ENCODE results near the gene NLK.
"Not testable (repeated sequence)": the region's sequence is repeated elsewhere in the genome, so short reads cannot be mapped to it uniquely, and the experiment has no call there.

NLK gene

GRCh38 chr17:28189667-28190066 is 147.2 kb downstream of the NLK start:
- DNase-seq (ENCODE audit: low read depth in 2 of 2, low spot score in 1 of 2): no peak

DNA sequence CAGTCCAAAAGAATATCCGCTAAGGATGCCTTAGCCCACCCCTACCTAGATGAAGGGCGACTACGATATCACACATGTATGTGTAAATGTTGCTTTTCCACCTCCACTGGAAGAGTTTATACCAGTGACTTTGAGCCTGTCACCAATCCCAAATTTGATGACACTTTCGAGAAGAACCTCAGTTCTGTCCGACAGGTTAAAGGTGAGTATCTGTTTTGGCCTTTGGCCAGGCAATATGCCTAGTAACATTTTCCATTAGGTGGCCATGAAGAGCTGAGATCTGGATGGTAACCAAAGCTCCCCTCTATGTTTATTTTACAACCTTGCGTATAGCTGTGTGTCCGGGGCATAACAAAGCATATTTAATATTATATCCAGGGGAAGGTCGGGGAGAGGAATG is 148.5 kb downstream of the NLK start:
- no peak for DNase-seq (ENCODE audit: low read depth in 2 of 2, low spot score in 1 of 2)

DNA sequence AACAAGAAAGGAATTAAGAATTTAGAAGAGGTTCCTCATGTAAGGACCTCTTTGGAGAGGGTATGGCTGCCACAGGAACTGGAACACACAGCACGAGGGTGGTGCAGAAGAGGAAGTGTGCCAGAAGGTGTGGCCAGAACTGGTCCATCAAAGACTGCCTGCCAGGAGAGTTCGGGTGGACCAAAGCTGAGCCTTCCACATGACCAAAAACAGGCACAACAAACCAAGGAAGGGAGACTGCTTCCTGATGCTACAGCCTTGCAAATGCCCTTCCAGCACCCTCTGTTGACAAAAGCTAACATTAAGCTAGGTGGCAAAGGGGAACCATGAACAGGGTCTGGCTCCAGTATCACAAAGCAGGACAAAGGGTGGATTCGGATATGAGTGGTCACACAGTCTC is 150.8 kb downstream of the NLK start:
- DNase-seq (ENCODE audit: low read depth in 2 of 2, low spot score in 1 of 2): no peak

- no peak for DNase-seq (ENCODE audit: low read depth in 2 of 2, low spot score in 1 of 2)
These were observed 151.9 kb downstream of the NLK start for GRCh38 chr17:28194382-28194781.

- DNase-seq (ENCODE audit: low read depth in 2 of 2, low spot score in 1 of 2): no peak
These were observed 154.2 kb downstream of the NLK start for GRCh38 chr17:28196636-28197035.

DNA sequence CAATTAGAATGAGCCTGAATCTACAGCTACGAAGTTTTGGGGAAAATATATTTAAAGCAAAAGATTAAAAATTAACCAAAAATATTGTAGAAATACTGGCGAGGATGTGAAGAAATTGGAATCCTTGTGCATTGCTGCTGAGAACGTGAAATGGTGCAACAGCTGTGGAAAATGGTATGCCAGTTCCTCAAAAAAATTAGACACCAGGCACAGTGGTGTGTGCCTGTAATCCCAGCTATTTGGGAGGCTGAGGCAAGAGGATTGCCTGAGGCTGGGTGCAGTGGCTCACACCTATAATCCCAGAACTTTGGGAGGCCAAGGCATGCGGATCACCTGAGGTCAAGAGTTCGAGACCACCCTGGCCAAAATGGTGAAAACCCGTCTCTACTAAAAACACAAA is 156.6 kb downstream of the NLK start:
- no peak for DNase-seq (ENCODE audit: low read depth in 2 of 2, low spot score in 1 of 2)

DNA sequence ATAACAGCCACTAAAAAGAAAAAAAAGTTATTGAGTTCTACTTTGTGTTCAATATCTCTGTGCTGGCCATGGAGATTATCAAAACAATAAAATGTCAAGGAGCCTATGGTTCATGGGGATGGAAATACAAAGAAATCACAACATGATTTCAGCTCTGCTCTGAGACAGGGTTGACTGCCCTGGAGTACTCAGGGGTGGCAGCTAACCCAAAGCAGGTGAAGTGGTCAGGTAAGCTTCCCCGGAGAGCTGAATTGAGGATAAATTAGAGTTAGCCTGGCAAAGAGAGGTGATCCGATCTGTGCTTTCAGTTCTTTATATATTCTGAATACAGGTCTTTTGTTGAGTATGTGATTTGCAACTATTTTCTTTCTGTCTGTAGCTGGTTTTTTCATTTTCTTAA is 157.3 kb downstream of the NLK start:
- no peak for DNase-seq (ENCODE audit: low read depth in 2 of 2, low spot score in 1 of 2)

DNA sequence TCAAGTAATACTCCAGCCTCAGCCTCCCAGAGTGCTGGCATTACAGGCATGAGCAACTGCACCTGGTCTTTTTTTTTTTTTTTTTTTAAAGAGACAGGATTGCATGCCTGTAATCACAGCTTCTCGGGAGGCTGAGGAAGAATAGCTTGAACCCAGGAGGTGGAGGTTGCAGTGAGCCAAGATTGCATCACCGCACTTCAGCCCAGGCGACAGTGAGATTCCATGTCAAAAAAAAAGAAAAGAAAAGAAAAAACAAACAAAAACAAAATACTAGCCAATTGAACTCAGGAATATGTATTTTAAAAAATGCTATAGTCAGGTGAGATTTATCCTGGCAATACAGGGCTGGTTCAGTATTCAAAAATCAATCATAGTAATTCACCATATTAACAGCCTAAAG is 158.8 kb downstream of the NLK start:
- no peak for DNase-seq (ENCODE audit: low read depth in 2 of 2, low spot score in 1 of 2)

DNA sequence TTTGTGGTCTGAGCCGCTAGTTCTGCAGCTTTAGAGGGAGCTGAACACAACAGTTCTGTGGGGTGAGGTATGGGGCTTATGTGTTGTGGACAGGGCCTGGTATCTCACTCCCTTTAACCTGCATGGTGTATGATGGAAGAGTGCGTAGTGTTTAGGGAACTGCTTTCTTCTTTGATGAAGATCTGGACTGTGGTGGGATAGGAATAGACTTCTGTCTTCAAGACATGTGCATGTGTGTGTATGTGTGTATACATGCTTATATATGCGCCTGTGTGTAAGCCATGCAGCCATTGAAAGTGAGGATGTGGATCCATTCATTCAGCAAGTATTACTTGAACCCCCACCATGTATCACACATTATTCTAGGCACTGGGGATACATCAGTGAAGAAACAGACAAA is 161.8 kb downstream of the NLK start:
- DNase-seq (ENCODE audit: low read depth in 2 of 2, low spot score in 1 of 2): no peak

- DNase-seq (ENCODE audit: low read depth in 2 of 2, low spot score in 1 of 2): no peak
These were observed 162.3 kb downstream of the NLK start for GRCh38 chr17:28204751-28205150.

DNA sequence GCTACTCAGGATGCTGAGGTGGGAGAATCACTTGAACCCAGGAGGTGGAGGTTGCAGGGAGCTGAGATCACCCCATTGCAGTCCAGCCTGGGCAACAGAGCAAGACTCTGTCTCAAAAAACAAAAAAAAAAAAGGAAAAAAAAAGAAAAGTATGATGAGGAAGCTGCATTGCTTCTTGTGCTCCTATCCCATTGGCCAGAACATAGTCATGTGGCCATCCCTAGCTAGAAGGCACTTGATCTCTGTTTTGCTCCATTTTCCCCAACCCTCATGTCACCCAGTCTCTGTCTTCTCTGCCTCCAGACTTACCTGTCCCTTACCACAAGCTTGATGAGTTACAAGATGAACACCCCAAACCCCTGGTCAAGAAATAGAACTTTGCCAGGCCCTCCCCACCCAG is 163.8 kb downstream of the NLK start:
- no peak for DNase-seq (ENCODE audit: low read depth in 2 of 2, low spot score in 1 of 2)

DNA sequence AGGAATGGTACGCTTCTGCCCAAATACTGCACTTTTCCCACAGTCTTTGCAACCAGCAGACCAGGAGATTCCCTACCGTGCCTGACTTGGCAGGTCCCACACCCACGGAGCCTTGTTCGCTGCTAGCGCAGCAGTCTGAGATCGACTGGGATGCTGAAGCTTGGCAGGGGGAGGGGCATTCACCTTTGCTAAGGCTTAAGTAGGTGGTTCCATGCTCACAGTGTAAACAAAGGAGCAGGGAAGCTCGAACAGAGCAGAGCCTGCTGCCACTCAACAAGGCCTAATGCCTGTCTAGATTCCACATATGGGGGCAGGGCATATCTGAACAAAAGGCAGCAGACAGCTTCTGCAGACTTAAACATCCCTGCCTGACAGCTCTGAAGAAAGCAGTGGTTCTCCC is 169.3 kb downstream of the NLK start:
- no peak for DNase-seq (ENCODE audit: low read depth in 2 of 2, low spot score in 1 of 2)

GRCh38 chr17:28213578-28213977 is 171.1 kb downstream of the NLK start:
- not testable (repeated sequence) for DNase-seq (ENCODE audit: low read depth in 2 of 2, low spot score in 1 of 2)

DNA sequence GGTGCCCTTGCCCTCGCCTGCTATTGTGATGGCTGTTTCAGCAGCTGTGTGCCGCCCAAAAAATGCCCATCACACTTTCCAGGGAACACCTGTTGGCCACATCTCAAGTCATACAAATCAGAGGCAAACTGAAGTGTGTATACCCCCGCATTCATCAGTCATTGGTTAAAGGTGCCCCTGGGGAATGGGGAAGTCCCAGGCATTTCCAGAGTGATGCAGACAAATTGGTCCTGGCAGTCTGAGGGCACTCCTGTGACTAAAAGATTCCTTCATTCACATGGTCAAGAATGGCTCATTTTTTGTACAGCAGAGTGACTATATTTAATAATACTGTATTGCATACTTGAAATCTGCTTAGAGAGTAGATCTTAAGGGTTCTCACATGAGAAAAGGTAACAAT is 173.6 kb downstream of the NLK start:
- DNase-seq (ENCODE audit: low read depth in 2 of 2, low spot score in 1 of 2): no peak

GRCh38 chr17:28216528-28216927 is 174.1 kb downstream of the NLK start:
- DNase-seq (ENCODE audit: low read depth in 2 of 2, low spot score in 1 of 2): no peak

DNA sequence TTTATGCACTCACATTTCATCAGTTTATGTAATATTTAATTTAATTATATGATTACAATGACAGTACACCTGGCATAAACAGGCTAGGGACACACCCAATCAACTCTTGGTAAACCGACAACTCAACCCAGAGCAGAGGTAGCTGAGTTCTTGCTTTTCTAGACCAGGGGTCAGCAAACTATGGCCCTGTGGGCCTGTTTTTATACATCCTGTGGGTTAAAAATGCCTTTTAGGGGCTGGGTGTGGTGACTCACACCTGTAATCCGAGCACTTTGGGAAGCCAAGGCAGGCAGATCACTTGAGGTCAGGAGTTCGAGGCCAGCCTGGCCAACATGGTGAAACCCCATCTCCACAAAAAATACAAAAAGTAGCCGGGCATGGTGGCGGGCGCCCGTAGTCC is 177.3 kb downstream of the NLK start:
- DNase-seq (ENCODE audit: low read depth in 2 of 2, low spot score in 1 of 2): no peak

DNA sequence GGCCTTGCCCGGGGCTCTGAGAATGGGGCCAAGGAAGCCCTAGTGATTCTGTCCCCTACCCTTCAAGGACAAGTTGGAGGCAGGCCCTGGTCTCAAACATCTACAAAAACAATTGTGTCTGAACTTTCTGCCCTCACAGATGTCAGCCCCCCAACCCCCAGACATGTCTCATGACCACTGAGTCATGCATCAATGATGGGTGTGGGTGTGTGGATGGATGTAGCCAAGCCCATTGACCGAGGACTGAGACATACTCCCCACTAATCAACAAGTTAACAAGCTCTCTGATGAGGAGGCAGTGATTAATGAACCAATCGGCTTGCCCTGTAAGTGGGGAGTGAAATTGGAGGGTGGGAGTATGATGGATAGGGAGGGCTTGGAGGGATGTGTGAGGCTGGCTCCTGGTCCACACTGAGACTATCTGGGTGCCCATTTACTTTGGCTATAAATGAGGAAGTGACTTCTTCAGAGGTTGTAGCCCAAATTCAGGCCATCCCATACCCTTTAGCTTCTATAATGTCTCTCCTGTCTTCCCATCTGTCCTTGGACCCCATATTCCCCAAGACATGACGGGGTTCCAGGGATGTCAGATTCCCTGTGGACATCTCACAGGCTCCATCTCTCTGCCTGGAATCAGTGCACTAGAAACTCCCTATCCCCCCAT is 179.4 kb downstream of the NLK start:
- no peak for DNase-seq (ENCODE audit: low read depth in 2 of 2, low spot score in 1 of 2)

DNA sequence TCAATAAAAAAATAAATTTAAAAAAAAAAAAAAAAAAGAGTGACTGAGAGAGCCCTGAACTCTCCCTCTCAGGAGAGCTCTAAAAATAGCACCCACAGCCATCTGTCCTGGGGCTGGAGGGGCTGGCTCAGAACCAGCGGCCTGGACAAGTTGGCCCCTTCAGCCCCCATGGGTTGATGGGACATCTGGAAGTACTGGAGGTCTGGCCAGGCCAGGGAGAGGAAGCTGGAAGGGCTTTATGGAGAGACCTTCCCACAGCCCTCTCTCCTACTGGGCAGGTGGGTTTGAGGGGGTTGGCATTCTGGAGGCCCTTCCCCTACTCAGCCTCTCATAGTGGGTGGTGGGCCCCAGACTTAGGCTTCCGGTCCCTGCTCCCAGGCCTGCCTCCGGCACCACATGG is 182.8 kb downstream of the NLK start:
- no peak for DNase-seq (ENCODE audit: low read depth in 2 of 2, low spot score in 1 of 2)

DNA sequence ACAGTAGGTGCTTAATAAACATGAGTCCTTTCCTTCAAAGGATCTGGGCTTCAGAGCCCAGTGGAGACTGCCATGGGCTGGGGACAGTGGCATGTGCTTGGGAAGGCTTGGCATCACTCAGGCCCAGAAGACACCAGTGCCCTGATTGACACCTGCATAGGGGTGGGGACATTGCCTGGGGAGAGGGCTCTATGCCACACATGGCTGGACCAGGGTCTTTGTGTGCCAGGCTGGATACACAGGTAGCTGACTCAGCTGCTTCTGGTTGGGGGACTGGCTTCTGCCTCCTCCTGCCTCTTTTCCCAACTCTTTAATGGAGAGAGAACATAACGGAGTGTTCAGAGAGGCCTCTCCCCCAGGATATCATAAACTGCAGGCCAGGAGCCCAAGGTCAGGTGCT is 183.4 kb downstream of the NLK start:
- DNase-seq (ENCODE audit: low read depth in 2 of 2, low spot score in 1 of 2): no peak

- DNase-seq (ENCODE audit: low read depth in 2 of 2, low spot score in 1 of 2): no peak
These were observed 184.3 kb downstream of the NLK start for GRCh38 chr17:28226563-28227315.

DNA sequence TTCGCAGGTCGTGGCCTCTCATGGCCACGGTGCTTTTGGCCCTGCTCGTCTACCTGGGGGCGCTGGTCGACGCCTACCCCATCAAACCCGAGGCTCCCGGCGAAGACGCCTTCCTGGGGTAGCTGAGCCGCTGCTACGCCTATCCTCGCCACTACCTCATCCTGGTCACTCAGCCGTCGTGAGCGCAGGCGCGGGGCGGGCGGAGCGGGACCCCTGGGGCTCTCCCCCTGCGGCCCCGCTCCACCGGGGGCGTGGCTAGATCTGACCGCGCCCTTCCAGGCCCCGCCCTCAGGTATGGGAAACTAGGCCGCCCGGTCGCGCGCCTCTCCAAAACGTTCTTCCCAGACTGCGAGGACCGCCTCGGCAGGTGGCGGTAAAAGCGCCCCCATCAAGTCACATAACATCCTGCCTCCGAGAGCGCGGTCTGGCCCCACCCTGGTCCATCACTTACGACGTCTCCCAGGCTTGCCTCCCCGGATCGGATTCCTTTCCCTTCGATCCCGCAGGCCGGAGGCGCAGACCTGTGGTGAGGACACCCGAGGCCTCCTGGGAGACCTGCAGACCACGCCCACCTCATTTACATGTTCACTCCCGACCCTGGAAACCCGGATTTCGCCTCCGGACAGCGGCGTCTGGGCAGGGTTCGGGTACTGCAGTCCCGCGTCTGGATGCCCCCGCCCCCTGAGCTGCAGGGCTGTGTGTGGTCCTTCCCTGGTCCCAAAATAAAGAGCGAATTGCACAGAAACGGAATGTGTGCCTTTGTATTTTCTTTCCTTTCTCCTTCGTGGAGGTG is 185.0 kb downstream of the NLK start:
- no peak for DNase-seq (ENCODE audit: low read depth in 2 of 2, low spot score in 1 of 2)

DNA sequence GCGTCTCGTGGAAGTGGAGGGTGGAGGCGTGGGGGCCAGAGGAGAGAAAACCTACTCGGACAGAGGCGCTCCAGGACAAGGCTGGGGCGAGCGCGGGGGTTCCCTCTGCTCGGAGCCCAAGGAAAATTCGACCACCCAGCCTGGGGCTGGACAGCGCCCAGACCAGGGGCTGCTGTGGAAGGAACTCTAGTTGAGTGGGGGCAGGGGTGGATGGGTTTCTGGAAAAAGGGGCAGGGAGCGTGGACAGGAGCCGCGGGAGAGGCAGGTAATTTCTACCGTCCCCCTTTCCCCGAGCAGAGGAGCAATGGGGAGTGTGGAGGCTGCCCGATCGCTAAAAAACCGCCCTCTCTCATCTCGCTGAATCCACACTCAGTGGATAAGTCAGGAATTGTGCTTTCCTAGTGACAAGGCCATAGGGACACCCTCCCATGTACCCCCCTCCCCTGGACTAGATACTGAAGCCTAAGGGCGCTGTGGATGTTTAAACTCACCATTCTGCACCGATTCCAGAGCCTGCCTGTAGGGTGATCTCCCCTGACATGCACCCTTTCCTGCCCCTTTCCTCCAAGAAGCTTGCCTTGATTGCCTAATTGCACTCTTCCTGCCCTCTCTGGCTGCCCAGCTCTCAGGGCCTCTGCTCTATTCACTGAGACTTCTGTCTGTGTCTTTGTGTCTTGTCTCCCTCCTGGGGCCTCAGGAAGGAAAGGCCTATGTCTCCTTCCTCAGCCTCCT is 185.8 kb downstream of the NLK start:
- DNase-seq (ENCODE audit: low read depth in 2 of 2, low spot score in 1 of 2): no peak
